GM18858 (cell line): ENCODE results near the gene TMEM81.

Source experiments
- ATAC-seq: cut with Tn5 transposase; IDR thresholded peaks from one replicate; pipeline ENCODE4 v1.9.1; 2021; ENCODE audit not compliant: unreplicated experiment

TMEM81 gene

GRCh38 chr1:205084360-205084759 is at the start of gene TMEM81:
TSS of gene TMEM81 (minus strand) at chr1:205084460. CDS start at chr1:205084320, 140 bp downstream.
- no peak for ATAC-seq

GRCh38 chr1:205133287-205133686 is 49.0 kb upstream of the TMEM81 start:
- no peak for ATAC-seq

- ATAC-seq: no peak
These were observed 45.3 kb upstream of the TMEM81 start for GRCh38 chr1:205129447-205130029.

- no peak for ATAC-seq
These were observed 43.8 kb upstream of the TMEM81 start for GRCh38 chr1:205128050-205128449.

- ATAC-seq: no peak
These were observed 43.4 kb upstream of the TMEM81 start for GRCh38 chr1:205127646-205128045.

- no peak for ATAC-seq
These were observed 40.5 kb upstream of the TMEM81 start for GRCh38 chr1:205124726-205125125.

GRCh38 chr1:205122489-205122882 is 38.2 kb upstream of the TMEM81 start:
- peak; percentile 12 for ATAC-seq

GRCh38 chr1:205121660-205122488 is 37.6 kb upstream of the TMEM81 start, which contains the start of gene RBBP5:
TSS of gene RBBP5 (minus strand) at chr1:205121978. CDS start at chr1:205121873, 105 bp downstream.
- peak; percentile 77 for ATAC-seq

GRCh38 chr1:205118752-205119151 is 34.5 kb upstream of the TMEM81 start:
- no peak for ATAC-seq

- ATAC-seq: no peak
These were observed 27.1 kb upstream of the TMEM81 start for GRCh38 chr1:205111354-205111753.

GRCh38 chr1:205109711-205110110 is 25.5 kb upstream of the TMEM81 start:
- ATAC-seq: no peak

- no peak for ATAC-seq
These were observed 25.0 kb upstream of the TMEM81 start for GRCh38 chr1:205109269-205109668.

GRCh38 chr1:205108464-205108863 is 24.2 kb upstream of the TMEM81 start:
- no peak for ATAC-seq

- ATAC-seq: no peak
These were observed 23.1 kb upstream of the TMEM81 start for GRCh38 chr1:205107327-205107726.

- ATAC-seq: no peak
These were observed 18.1 kb upstream of the TMEM81 start for GRCh38 chr1:205102404-205102803.

GRCh38 chr1:205098242-205098641 is 14.0 kb upstream of the TMEM81 start:
- no peak for ATAC-seq

GRCh38 chr1:205095422-205095821 is 11.2 kb upstream of the TMEM81 start:
- ATAC-seq: no peak

- no peak for ATAC-seq
These were observed 6.9 kb upstream of the TMEM81 start for GRCh38 chr1:205091043-205091740.

- no peak for ATAC-seq
These were observed 4.1 kb upstream of the TMEM81 start for GRCh38 chr1:205088341-205088740.

GRCh38 chr1:205082431-205082830 is 1.8 kb downstream of the TMEM81 start:
- ATAC-seq: no peak

GRCh38 chr1:205077934-205078311 is 6.3 kb downstream of the TMEM81 start:
- ATAC-seq: no peak
